SK-N-SH treated with all-trans-retinoic acid at 6 μM for 48 hours (cell line): ENCODE measurements around the gene RNF135.

Experiments
- ARNTL ChIP-seq: fragments of 450-650 bp; formaldehyde crosslinking; IDR thresholded peaks from 2 replicates; pipeline ENCODE4 v1.5.0; 2020; ENCODE audit warnings: low read depth, mild to moderate bottlenecking, moderate library complexity, borderline replicate concordance
- BACH2 ChIP-seq: fragments of 250-450 bp; sonication (Bioruptor Pico); IDR thresholded peaks from 2 replicates; pipeline ENCODE4 v1.9.0; 2021; ENCODE audit warnings: mild to moderate bottlenecking, borderline replicate concordance
- CREB5 ChIP-seq: fragments of 250-450 bp; sonication (Bioruptor Pico); IDR thresholded peaks from 2 replicates; pipeline ENCODE4 v1.5.1; 2020; ENCODE audit warnings: low read depth, mild to moderate bottlenecking, moderate library complexity
- CSDC2 ChIP-seq: fragments of 250-450 bp; sonication (Bioruptor Pico); IDR thresholded peaks from 2 replicates; pipeline ENCODE4 v1.5.0; 2020; ENCODE audit warnings: mild to moderate bottlenecking, moderate library complexity
- ESRRG ChIP-seq: fragments of 250-450 bp; sonication (Bioruptor Pico); IDR thresholded peaks from 2 replicates; pipeline ENCODE4 v1.6.1; 2021; ENCODE audit warnings: mild to moderate bottlenecking
- PATZ1 ChIP-seq: fragments of 250-450 bp; sonication (Bioruptor Pico); IDR thresholded peaks from 2 replicates; pipeline ENCODE4 v1.8.0; 2020; ENCODE audit warnings: mild to moderate bottlenecking, moderate library complexity, borderline replicate concordance
- PPARA ChIP-seq: fragments of 250-450 bp; sonication (Bioruptor Pico); IDR thresholded peaks from 2 replicates; pipeline ENCODE4 v1.5.0; 2020; ENCODE audit warnings: mild to moderate bottlenecking, borderline replicate concordance
- RARB ChIP-seq: fragments of 250-450 bp; sonication (Bioruptor Pico); IDR thresholded peaks from 2 replicates; pipeline ENCODE4 v1.8.0; 2021; ENCODE audit warnings: mild to moderate bottlenecking, moderate library complexity
- SNAI2 ChIP-seq: fragments of 250-450 bp; sonication (Bioruptor Pico); IDR thresholded peaks from 2 replicates; pipeline ENCODE4 v1.5.0; 2020; ENCODE audit warnings: mild to moderate bottlenecking, moderate library complexity
- TCF4 ChIP-seq: fragments of 250-450 bp; sonication (Bioruptor Pico); IDR thresholded peaks from 2 replicates; pipeline ENCODE4 v1.8.0; 2021; ENCODE audit warnings: mild to moderate bottlenecking, moderate library complexity, borderline replicate concordance
- ZC3H10 ChIP-seq: fragments of 250-450 bp; sonication (Bioruptor Pico); IDR thresholded peaks from 2 replicates; pipeline ENCODE4 v1.5.1; 2021; ENCODE audit warnings: mild to moderate bottlenecking, moderate library complexity
- ZFP3 ChIP-seq: fragments of 250-450 bp; sonication (Bioruptor Pico); IDR thresholded peaks from 2 replicates; pipeline ENCODE4 v1.5.0; 2020; ENCODE audit warnings: mild to moderate bottlenecking, moderate library complexity
- ZNF70 ChIP-seq: fragments of 450-650 bp; formaldehyde crosslinking; IDR thresholded peaks from 2 replicates; pipeline ENCODE4 v1.5.0; 2020; ENCODE audit warnings: mild to moderate bottlenecking, moderate library complexity
- ZNF8 ChIP-seq: fragments of 450-650 bp; formaldehyde crosslinking; IDR thresholded peaks from 2 replicates; pipeline ENCODE4 v1.5.0; 2020; ENCODE audit warnings: mild to moderate bottlenecking, moderate library complexity

GRCh38 chr17:30975042-30975820 is 4.4 kb downstream of the RNF135 start:
- no peak for TF ChIP-seq CREB5
- TF ChIP-seq SNAI2 (CRISPR knock-in tag) = no peak
- TF ChIP-seq ZFP3 (CRISPR knock-in tag) = no peak
- TF ChIP-seq CSDC2 (CRISPR knock-in tag) = no peak
- no peak for TF ChIP-seq ESRRG
- no peak for TF ChIP-seq ZC3H10 (CRISPR knock-in tag)
- no peak for TF ChIP-seq ZNF8 (CRISPR knock-in tag)
- no peak for TF ChIP-seq ARNTL
- no peak for TF ChIP-seq RARB (CRISPR knock-in tag)
- no peak for TF ChIP-seq PPARA (CRISPR knock-in tag)
- TF ChIP-seq TCF4 (CRISPR knock-in tag) = no peak
- no peak for TF ChIP-seq ZNF70
- no peak for TF ChIP-seq PATZ1
- TF ChIP-seq BACH2 (CRISPR knock-in tag) = no peak
